NCI-H2081 treated with DMSO at 0.1 percent for 48 hours (cell line): ENCODE measurements around the gene SIGLEC5.
"Not testable (repeated sequence)": the region's sequence is repeated elsewhere in the genome, so short reads cannot be mapped to it uniquely, and the experiment has no call there.

Experiments
- DNase-seq: peaks from one replicate; lab custom pipeline; 2025; lab: John Stamatoyannopoulos, UW

Gene SIGLEC5, protein sequence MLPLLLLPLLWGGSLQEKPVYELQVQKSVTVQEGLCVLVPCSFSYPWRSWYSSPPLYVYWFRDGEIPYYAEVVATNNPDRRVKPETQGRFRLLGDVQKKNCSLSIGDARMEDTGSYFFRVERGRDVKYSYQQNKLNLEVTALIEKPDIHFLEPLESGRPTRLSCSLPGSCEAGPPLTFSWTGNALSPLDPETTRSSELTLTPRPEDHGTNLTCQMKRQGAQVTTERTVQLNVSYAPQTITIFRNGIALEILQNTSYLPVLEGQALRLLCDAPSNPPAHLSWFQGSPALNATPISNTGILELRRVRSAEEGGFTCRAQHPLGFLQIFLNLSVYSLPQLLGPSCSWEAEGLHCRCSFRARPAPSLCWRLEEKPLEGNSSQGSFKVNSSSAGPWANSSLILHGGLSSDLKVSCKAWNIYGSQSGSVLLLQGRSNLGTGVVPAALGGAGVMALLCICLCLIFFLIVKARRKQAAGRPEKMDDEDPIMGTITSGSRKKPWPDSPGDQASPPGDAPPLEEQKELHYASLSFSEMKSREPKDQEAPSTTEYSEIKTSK

DNA sequence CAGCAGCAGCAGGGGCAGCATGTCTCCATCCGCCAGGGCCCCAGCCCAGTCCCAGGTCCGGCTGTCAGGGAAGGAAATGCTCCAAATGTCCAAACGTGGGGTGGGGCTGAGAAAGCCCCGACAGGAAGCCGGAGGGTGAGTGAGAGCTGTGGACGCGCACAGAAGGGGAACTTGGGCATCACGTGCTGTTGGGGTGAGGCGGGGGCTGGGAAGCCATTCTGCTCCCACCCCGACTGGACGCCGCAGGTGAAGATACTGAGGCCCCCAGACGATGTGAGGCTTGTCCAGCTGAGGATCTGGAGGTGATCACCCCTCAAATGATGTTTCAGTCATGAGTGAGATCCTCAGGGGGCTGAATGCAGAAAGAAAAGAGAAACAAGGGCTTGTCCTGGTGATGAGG is at the start of gene SIGLEC5:
Gene SIGLEC5, minus strand, starts transcription at position 87 of the 400 bp plus-strand sequence. Its CDS starts 66 bp downstream, at position 21.
- DNase-seq, result not testable (repeated sequence)

DNA sequence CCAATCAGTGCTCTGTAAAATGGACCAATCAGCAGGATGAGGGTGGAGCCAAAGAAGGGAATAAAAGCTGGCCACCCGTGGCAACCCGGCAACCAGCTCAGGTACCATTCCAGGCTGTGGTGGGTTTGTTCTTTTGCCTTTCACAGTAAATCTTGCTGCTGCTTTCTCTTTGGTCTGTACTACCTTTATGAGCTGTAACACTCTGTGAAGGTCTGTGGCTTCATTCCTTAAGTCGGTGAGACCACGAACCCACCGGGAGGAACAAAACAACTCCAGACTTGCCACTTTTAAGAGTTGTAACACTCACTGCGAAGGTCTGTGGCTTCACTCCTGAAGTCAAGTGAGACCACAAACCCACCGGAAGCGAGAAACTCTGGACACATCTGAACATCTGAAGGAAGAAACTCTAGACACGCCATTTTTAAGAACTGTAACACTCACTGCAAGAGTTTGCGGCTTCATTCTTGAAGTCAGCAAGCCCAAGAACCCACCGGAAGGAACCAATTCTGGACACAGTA is 46.4 kb upstream of the SIGLEC5 start:
- no peak for DNase-seq

DNA sequence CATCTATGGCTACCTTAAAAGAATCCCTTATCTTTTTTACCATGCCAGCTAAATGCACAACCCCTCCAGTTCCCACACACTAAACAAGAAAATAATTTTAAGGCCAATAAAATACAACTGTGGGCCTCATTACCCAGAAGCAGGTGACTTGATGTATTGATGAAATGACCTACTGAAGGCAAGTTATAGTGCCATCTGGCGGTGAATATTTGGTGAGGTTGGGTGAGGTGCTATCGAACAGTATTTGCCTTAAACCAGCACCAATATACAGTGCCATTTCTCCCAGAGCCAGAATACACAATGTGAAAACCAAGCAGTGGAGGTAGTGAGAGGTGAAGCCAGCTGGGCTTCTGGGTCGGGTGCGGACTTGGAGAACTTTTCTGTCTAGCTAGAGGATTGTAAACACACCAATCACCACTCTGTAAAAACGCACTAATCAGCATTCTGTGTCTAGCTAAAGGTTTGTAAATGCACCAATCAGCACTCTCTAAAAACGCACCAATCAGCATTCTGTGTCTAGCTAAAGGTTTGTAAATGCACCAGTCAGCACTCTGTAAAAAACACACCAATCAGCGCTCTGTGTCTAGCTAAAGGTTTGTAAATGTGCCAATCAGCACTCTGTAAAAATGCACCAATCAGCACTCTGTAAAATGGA is 45.8 kb upstream of the SIGLEC5 start:
- not testable (repeated sequence) for DNase-seq

DNA sequence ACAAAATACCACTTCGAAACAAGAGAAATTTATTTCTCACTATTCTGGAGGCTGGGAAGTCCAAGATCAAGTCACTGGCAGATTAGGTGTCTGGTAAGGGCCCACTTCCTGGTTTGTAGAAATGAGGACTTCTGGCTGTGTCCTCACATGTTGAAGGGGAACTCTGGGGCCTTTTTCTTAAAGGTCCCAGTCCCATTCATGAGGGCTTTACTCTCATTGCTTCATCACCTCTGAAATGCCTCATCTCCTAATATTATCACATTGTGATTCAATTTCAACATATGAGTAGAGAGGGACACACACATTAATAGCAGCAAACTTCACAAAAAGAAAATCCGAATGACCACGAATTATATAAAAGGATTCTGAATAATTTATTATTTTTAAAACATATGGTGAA is 38.0 kb upstream of the SIGLEC5 start:
- no peak for DNase-seq

DNA sequence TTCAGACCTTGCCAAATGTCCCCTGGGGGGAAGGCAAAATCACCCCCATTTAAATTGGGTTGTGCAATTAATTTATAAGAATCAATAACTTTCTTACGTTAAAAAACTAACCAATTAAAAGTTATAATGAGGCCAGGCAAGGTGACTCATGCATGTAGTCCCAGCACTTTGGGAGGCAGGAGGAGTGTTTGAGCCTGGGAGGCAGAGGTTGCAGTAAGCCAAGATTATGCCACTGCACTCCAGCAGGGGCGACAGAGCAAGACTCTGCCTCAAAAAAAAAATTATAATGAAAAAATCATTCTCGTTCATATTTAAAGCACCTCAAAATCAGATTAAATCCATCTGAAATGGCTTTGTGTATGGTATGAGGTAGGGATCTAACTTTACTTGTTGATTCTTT is 34.8 kb upstream of the SIGLEC5 start:
- no peak for DNase-seq

DNA sequence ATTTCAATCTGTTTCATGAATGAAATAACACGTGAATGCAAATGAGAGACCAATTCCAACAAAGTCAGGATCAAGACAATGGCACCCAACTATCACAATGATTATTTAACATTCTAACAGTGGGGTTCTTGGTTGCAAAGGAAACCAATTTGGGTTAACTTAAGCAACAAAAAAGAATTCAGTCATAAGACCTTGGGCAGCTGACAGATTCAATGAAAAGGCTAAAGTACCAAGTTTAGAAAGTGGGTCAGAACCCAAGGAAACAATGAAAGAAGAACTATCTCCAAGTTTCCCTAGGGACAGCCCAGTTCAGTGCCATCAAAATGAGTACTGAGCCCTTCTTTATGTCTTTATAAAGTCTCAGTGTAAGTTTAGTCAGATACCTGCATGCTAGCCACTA is 33.9 kb upstream of the SIGLEC5 start:
- DNase-seq, result no peak

DNA sequence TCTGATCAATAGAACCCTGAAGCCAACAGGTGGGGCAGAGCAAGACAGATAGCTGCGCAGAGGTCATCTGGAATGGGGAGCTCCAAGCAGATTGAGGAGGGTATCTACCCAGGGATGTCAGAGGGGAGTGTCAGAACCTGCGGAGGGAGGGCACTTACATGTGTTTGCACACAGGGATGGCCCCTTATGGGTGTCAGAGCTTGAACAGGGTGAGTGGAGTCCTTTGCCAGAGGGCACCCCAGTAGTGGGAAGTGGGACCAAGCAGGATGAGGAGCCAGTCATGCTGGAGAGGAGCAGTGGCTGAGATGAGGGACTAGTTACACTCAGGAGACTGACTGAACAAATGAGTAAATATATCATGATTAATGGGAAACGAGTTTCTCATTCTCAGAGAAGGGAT is 33.4 kb upstream of the SIGLEC5 start:
- DNase-seq, result no peak

DNA sequence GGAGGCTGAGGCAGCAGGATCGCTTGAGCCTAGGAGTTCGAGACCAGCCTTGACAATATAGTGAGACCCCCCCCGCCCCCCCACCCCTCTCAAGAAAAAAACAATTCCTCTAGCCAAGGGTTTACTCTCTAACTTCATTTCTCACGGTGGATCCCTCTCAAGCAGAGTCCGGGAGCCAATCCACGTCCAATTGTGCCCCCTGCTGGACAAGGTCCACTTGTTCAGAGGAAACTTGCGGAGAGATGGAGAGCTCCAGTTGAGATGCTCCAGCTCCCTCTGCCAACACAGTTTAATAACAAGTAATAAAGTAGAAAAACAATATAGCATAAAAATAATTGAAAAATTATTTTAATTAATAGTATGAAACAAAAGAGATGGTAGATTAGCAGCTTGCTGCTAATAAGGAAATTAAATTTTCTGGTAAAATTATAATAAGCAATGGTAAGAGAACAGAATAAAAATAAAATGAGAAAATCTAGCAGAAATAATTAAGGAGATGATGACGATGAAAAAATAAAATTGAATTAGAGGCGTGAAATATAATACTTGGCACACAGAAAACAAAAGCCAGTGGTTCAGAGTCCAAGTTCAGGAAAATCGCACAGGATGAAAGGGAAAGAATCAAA is 30.9 kb upstream of the SIGLEC5 start:
- no peak for DNase-seq

DNA sequence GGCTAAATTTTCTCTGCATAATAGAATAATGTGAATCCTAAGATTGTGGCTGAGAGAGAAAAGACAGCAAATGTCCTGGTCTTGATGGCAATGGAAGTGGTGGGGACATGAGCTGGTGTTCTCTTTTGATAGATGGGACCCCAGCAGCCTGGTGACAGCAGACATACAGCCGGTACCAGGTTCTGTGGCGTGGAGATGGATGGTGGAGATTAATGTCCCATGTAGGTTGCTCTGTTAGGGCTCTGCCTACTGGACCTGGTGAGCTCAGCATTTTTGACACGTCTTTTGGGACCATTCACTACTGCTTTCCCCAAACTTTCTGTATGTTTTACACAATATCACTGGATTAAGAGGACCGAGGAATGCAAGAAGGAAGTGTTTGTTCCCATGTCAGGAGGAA is 24.6 kb upstream of the SIGLEC5 start:
- DNase-seq, result no peak

DNA sequence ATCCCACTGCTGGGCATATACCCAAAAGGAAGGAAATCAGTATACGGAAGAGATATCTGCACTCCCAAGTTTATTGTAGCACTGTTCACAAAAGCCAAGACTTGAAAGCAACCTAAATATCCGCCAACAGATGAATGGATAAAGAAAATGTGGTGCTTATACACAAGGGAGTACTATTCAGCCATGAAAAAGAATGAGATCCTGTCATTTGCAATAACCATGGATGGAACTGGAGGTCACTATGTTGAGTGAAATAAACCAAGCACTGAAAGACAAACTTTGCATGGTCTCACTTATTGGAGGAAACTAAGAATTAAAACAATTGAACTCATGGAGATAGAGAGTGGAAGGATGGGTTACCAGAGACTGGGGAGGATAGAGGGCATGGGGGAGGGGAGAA is 23.0 kb upstream of the SIGLEC5 start:
- no peak for DNase-seq

DNA sequence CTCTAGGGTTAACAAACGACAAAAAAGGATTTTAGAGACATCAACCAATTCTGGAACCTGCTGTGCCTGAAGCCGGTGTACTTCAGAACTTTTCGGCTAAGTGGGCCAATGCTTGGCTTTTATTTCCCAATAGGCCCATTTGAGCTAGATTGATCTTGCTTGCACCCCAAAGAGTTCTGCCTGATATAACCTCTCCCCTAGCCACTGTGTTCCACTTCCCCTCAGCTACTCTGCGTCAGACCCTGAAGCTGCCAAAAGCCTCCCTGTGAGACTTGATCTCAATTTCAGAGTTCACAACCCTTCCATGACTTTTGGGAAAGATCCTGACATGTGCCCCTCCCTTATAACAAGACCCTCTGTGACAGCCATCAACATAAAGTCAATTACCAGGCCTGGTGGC is 22.1 kb upstream of the SIGLEC5 start:
- DNase-seq, result no peak

DNA sequence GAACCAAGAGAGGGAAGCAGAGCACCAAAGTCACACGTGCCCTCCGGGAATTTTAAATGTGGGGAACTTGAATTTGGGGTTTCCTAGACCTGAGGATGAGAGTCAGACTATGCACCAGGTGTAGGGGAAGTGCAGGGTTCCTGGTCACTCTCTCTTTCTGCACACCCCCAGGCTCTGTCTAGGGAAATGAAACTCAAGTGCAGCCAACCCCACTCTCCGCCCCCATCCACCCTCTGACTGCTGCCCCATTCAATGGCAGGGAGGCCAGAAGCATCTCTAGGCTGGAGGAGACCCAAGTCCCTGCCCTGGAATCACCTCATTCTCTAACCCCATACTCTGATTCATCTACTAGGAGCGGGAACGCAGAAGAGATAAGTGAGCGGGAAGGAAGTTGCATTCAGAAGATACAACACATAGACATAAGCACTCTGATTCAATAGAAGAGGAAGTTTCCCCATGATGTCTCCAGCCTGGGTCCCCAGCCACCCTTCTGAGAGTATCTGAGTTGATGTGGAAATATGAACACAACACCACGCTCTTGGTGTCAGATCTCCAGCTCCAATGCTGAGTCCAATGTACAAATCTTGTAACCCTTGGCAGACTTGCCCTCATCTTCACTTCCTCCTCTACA is 21.1 kb upstream of the SIGLEC5 start:
- no peak for DNase-seq

DNA sequence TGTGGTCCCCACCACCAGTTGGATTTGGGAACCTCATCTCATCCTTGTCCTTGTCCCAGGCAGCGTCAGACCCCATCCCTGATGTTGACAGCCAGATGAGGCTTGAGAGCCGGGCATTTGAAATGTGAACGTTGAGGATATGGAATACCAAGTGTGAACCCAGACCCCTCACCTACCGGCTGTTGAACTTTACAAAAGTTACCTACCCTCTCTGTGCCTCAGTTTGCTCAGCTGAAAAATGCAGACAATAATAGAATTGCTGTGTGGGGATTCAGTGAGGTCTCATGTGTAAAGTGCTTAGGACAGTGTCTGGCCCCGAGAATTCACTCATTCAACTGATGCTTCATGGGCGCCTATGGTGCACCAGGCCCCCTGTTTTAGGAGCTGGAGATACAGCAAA is 17.1 kb upstream of the SIGLEC5 start:
- DNase-seq, result no peak

DNA sequence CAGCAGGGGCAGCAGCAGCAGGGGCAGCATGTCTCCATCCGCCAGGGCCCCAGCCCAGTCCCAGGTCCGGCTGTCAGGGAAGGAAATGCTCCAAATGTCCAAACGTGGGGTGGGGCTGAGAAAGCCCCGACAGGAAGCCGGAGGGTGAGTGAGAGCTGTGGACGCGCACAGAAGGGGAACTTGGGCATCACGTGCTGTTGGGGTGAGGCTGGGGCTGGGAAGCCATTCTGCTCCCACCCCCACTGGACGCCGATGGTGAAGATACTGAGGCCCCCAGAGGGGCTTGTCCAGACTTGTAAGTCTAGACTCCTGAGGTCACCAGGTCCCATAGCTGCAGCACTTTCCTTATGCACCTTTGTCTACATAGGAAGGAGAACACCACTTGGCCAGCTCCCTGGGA is 16.5 kb upstream of the SIGLEC5 start, which contains the start of gene SIGLEC14:
Gene SIGLEC14, minus strand, starts transcription at position 96 of the 400 bp plus-strand sequence. Its CDS starts 66 bp downstream, at position 30.
- not testable (repeated sequence) for DNase-seq

DNA sequence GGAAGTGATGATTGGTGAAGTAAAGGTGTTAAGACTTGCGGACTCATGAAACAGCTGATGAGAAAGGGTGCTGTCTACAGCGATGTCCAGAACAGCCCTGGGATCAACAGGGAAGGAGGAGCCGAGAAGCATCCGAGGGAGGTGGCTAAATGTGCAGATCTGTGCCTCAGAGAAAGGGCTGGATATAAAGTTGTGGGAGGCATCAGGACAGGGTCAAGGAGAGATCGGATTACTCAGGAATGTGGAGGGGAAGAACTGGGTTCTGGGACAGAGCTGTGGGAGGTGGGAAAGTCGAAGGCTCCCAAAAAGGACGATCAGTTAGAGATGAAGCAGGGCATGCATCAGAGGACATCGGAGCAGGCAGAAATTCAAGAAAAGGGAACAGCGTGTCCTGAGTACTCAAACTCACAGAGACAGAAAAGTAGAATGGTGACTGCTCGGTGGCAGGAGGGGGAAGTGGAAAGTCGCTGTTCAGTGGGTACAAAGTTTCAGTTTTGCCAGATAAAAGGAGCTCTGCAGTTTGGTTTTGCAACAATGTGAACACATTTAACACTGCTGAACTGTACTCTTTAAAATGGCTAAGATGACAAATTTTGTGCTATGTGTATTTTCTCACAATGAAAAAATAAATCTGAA is 14.6 kb upstream of the SIGLEC5 start:
- DNase-seq, result no peak

DNA sequence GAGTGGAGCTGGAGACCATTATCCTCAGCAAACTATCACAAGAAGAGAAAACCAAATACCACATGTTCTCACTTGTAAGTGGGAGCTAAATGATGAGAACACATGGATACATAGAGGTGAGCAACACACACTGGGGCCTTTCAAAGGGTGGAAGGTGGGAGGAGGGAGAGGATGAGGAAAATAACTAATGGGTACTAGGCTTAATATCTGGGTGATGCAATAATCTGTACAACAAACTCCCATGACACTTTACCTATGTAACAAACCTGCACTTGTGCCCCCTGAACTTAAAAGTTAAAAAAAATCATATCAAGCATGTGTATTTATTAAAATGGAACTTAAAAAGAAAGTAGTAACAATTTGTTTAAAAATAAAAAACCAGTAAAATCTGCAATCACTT is 11.4 kb upstream of the SIGLEC5 start:
- no peak for DNase-seq

DNA sequence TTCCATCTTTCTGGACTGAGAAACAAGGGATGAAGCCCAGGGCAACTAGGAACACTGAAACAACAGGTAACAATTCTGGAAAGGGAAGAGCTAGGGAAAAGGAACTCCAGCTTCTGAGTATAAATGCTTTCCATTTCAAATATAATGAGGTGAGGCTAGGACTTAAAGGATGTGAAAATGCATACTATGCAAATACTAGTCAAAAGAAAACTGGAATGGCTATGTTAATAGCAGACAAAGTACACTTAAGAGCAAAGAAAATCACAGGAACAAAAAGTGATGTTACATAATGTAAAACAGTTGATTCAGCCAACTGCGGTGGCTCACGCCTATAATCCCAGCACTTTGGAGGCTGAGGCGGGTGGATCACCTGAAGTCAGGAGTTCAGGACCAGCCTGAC is 10.2 kb upstream of the SIGLEC5 start:
- no peak for DNase-seq

DNA sequence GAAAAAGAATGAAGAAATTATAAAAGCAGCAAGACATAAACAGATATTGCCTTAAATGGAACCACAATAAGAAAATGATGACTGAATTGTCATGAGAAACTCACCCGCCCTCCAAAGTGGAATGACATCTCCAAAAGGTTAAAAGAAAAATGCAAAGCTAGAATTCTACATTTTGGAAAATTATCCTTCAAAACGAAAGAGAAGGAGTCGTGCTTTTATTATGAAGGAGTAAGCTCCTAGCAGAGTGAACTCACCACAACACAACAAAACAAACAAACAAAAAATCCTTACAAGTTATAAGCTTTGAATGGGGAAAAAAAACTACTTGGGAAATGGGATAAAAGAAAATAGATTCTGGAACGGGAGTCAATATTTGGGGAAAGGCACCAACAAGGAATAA is 9.7 kb upstream of the SIGLEC5 start:
- no peak for DNase-seq

DNA sequence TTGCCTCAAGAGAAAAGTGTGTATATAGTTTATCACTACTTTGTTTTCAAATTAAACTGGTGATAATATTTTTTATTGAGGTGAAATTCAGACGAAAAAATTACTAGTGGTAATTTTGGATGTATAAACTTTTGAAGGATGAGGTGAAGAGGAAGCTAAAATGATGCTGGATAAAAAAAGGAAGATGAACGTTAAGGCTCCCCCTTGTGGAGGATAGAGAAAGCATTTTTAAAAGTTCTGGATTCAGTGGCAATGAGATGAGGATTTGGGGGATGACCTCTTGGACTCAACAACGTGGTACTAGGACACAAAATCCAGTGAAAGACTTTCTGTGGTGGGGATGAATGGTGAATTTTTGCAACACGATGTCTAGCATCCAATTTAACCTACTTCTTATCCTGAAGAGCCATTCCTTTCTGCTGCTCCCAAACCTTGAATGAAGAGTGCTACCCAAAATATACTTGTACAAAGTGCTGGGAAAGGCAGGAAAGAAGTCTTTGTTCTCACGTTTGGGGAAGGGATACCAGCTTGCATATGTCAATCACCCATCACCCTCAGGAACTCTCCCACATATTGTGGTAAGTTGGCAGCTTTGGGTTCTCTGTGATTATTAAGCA is 7.3 kb upstream of the SIGLEC5 start:
- DNase-seq, result no peak

DNA sequence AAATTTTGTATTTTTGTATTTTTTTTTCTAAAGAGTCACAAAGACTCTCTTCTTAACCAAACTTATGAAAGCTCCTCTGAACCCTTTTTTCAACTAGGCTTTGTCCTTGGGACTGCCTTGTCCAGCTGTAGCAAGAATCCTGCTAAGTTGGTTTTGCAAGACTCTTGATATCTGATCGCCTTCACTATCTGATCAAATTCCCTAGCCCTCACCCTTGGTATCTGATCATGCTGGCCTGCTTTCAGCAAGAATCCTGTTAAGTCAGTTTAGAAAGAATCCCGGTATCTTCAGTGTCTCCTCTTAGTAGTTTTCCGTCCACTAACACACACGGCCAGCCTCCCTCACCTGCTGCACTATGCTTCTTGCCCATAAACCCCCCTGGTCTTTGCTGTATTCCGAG is 1.9 kb upstream of the SIGLEC5 start:
- DNase-seq, result no peak
